CD1c-positive myeloid dendritic cell (primary cell): ENCODE data around the gene COMTD1.

ENCODE experiments used
- DNase-seq: peaks from one replicate; pipeline ENCODE4 v3.0.0-alpha.2; 2016; ENCODE audit errors: extremely low spot score

The COMTD1 gene

GRCh38 chr10:75235375-75236177 is at the start of gene COMTD1:
Gene COMTD1 (minus strand): TSS chr10:75235957. CDS start chr10:75235928, 29 bp downstream.
- peak; percentile 94 for DNase-seq

DNA sequence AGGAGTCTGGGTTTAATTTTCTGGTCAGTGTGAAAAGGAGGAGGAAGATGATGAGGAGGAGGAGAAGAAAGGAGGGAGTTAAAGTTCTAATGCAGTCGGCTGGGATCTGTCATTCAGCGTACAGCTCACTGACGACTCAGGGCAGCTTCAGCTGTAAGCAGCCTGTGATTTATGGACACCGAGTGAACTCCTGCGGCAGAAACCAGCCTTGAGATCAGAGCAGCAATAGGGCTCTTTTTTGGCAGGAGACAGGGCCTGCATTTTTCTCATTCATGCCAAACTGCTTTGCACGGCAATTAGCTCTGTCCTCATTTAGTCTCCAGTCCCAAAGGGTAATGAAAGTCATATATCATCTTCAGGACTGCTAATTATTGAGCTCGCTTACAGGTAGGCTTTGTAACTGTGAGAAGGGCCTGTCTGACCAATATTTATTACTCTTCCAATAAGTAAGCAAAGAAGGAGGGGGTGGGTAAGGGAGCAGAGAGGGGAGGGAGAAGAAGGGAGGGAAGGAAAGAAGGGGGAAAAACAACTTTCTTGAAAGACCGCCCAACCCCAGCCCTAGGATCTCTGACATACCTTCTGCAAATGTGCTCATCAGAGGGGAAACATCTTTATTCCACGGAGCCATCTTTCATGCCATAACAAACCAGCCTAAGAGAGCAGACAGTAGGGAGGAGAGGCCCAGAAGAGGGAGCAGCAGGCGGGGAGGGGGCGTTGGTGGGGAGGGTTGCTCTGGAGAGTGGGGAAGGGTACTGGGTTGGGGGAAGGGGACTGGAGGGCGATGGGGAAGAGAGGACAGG is 48.1 kb upstream of the COMTD1 start:
- no peak for DNase-seq

GRCh38 chr10:75283078-75283670 is 47.4 kb upstream of the COMTD1 start:
- DNase-seq: no peak

GRCh38 chr10:75281974-75282373 is 46.2 kb upstream of the COMTD1 start:
- no peak for DNase-seq

GRCh38 chr10:75280236-75280635 is 44.5 kb upstream of the COMTD1 start:
- no peak for DNase-seq

DNA sequence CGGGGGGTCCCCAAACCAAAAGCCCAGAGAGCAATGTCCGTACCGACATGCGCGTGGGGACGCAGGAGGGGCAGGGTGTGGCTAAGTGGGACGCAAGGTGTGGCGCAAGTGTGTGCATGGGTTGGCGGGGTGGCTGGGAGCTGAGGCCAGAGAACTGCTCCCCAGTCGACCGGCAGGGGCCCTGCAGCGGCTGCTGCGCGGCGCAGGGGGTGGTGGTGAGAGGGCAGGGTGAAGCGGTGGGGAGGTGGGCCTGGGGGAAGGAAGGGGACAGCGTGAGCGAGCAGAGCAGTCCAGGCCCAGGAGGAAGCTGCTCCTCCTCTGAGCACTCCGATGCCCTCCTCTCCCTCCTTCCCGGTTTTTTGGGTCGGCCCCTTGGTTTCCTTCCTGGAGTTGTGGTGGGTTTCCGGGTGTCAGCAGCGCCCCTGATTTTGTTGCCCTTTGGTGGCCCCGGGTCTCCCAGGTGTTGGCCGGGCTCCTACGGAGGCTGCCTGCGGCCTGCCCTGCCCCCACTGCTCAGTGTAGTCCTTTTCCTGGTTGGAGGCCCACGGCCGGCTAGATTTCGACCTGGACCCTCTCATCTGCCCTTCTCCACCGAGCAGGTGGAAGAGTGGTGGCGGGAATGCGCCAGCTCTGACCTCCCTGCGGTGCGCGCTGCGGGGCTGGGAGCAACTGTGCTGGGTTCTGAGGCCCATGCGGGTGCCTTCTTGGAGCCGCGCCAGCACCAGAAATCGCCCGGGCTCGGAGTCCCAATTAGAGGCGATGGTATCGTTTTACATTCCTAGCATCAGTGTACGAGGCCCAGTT is 40.5 kb upstream of the COMTD1 start:
- DNase-seq: no peak

- no peak for DNase-seq
Measured at GRCh38 chr10:75272896-75273295, 37.1 kb upstream of the COMTD1 start.

DNA sequence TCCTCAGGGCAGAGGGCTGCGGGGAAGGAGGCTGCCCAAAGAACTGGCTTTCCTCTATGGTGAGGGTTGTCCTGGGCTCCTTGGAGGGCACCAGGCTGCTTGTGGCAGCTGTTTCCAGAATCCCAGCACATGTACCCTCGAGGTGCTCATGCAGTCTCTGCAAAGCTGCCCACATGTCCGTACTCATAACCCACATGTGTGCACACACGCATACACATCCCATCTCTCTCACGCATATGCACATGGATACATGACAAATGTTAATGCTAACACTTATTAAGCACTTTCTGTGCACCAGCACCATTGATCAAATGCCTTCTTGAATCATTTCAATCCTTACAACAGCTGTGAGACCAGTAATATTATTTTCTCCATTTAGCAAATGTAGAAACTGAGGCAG is 36.3 kb upstream of the COMTD1 start:
- DNase-seq: no peak

GRCh38 chr10:75269605-75270004 is 33.8 kb upstream of the COMTD1 start:
- no peak for DNase-seq

- DNase-seq: no peak
Measured at GRCh38 chr10:75266945-75267344, 31.2 kb upstream of the COMTD1 start.

DNA sequence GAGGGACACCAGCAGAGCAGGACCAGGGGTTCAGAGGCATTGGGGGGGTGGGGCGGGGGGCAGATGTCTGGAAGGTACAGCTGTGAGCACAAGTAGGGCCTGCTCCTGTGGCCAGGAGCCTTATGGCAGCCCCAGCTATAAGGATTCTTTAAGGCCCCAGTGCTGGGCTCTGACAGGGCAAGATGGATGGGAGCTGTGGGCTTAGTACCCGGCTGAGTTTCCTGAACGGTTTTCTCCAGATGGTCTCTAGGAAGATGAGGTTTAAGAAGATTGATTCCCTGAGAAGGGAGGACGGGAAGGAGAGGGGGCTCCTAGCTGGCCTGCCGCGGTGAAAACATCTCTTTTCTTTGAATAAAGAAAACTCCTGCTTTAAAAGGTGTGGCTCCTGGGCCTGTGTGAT is 30.1 kb upstream of the COMTD1 start:
- no peak for DNase-seq

- DNase-seq: no peak
Measured at GRCh38 chr10:75263806-75264205, 28.0 kb upstream of the COMTD1 start.

- DNase-seq: no peak
Measured at GRCh38 chr10:75261813-75262705, 26.3 kb upstream of the COMTD1 start.

- no peak for DNase-seq
Measured at GRCh38 chr10:75260990-75261389, 25.2 kb upstream of the COMTD1 start.

- no peak for DNase-seq
Measured at GRCh38 chr10:75254739-75255138, 19.0 kb upstream of the COMTD1 start.

DNA sequence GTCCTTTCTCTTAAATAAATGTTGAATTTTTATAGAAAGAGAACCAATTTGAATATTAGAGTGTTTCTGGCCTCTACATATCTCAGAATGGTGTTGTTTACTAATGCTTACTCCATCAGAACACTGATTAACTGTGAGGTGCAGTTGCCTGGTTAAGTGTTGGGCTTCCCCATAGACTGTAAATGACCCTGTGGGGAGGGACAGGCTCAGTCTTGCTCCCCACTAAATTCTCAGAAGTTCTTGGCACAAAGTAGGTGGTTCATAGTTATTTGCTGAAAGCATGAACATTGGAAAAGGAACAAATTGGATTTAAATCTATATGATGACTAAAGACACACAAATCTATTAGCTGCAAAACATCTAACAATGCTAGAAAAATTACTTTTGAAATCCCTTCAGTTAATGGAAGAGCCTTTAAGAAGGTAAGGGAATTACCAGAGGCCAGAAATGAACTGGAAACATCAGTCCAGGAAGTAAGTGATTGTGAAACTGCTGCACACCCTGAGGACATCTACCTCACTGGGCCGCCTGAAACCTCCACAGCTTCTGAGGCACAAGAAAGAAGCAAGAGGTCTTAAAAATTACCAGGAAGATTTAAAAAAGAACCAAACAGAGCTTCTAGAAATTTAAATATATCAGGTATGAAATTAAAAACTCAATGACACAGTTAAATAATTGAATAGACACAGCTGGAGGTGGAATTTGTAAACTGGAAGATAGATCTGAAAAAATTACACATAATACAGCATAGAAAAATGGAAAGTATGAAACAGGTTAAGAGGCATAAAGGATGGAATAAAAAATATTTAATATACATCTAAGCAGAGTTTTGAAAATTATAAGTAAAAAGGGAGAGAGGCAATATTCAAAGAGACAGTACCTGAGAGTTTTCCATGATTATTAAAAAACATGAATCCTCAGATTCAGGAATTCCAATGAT is 17.8 kb upstream of the COMTD1 start:
- DNase-seq: no peak

GRCh38 chr10:75250934-75251333 is 15.2 kb upstream of the COMTD1 start:
- DNase-seq: no peak

DNA sequence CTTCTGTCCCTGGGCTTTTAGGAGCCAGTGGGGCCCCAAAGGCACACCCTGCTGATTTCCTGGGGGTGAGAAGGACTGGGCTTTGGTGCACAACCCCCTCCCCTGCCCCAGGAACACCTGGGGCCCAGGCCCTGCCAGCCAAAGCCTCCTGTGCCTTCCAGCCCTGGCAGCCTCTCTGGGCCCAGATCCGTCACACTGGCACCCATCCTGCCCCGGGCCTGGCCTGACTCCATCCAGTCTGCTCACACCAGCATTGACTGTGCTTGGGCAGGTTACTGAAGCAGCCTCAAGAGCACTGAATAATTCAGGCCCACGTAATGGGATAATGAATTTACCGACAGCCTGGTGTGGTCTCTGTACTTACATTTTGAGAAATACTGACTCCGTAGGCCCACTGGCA is 12.0 kb upstream of the COMTD1 start:
- DNase-seq: no peak

GRCh38 chr10:75246506-75246905 is 10.7 kb upstream of the COMTD1 start:
- DNase-seq: no peak
